DND-41 (cell line): ENCODE results near the gene CNOT10.

Source experiments
- CTCF ChIP-seq: IDR thresholded peaks from 2 replicates; pipeline ENCODE4 v1.5.1; 2012; ENCODE audit warnings: borderline replicate concordance, low read length, moderate library complexity, mild to moderate bottlenecking; ENCODE audit not compliant: poor library complexity, severe bottlenecking; ENCODE audit errors: extremely low read depth
- EZH2 ChIP-seq: IDR thresholded peaks from 3 replicates; pipeline ENCODE4 v1.6.1; 2012; ENCODE audit warnings: borderline replicate concordance, low read depth, mild to moderate bottlenecking, moderate library complexity, low read length, inconsistent platforms; ENCODE audit not compliant: severe bottlenecking

- TF ChIP-seq CTCF (no peak), EZH2 (no peak)
These were observed 136.1 kb downstream of the CNOT10 start for GRCh38 chr3:32820971-32821685.
